ENCODE measurements around the gene SMIM8. TPM values are rescaled to one million over a fixed set of nuclear protein-coding genes. Genes with fewer than 3 reads are reported as not detected.
"Not testable (repeated sequence)": the region's sequence is repeated elsewhere in the genome, so short reads cannot be mapped to it uniquely, and the experiment has no call there.

The SMIM8 gene
- total RNA-seq, 3 donors from 2014 or later, result 9.6 to 17.9 (median 13.4) TPM

- TF ChIP-seq POLR2A (IDR thresholded peaks at IDR 0.05) (no peak), CTCF (IDR thresholded peaks at IDR 0.05) (no peak), POLR2AphosphoS5 (IDR thresholded peaks at IDR 0.05) (no peak)
These were observed 3.0 kb upstream of the SMIM8 start for GRCh38 chr6:87319271-87319987.

GRCh38 chr6:87323880-87324279 lies 1.5 kb downstream of the SMIM8 start:
- DNase-seq (ENCODE audit: low spot score in 2 of 2); H3K4me3 ChIP-seq; H3K4me1 ChIP-seq; H3K36me3 ChIP-seq; H3K9me3 ChIP-seq; H3K27ac ChIP-seq; intact Hi-C loops (cut with DNase I; ENCODE audit: low total_unique reads); H3K27me3 ChIP-seq: not testable (repeated sequence)

More at GRCh38 chr6:87319271-87319987, 3.0 kb upstream of the SMIM8 start:
- intact Hi-C loops (cut with DNase I; ENCODE audit: low total_unique reads), result no loop called here
- no peaks in the 10 kb centered on the region for H3K27me3 ChIP-seq
- no peaks in the 10 kb centered on the region for H3K4me1 ChIP-seq
- no peaks in the 10 kb centered on the region for H3K36me3 ChIP-seq
- no peaks in the 10 kb centered on the region for H3K9me3 ChIP-seq
- no peak overlapping the region for H3K27ac ChIP-seq
- no peak for DNase-seq (ENCODE audit: low spot score in 2 of 2)
- H3K4me3 ChIP-seq, result no peak overlapping the region

GRCh38 chr6:87330961-87331360 lies 8.6 kb downstream of the SMIM8 start:
- Histone ChIP-seq H3K27me3 (no peaks in the 10 kb centered on the region), H3K4me3 (no peak overlapping the region), H3K36me3 (no peaks in the 10 kb centered on the region), H3K4me1 (no peaks in the 10 kb centered on the region), H3K9me3 (no peaks in the 10 kb centered on the region), H3K27ac (no peak overlapping the region)
- no peak for DNase-seq (ENCODE audit: low spot score in 2 of 2)
- TF ChIP-seq POLR2AphosphoS5 (IDR thresholded peaks at IDR 0.05) (no peak), POLR2A (IDR thresholded peaks at IDR 0.05) (no peak), CTCF (IDR thresholded peaks at IDR 0.05) (no peak)
- intact Hi-C loops (cut with DNase I; ENCODE audit: low total_unique reads), result no loop called here

- no peak for DNase-seq (ENCODE audit: low spot score in 2 of 2)
- intact Hi-C loops (cut with DNase I; ENCODE audit: low total_unique reads), result no loop called here
- TF ChIP-seq POLR2AphosphoS5 (IDR thresholded peaks at IDR 0.05) (no peak), CTCF (IDR thresholded peaks at IDR 0.05) (no peak)
These were observed 10.6 kb downstream of the SMIM8 start for GRCh38 chr6:87333033-87333432.

GRCh38 chr6:87333591-87334181 lies 11.3 kb downstream of the SMIM8 start:
- H3K9me3 ChIP-seq, result no peaks in the 10 kb centered on the region
- intact Hi-C loops (cut with DNase I; ENCODE audit: low total_unique reads), result no loop called here
- no peak for DNase-seq (ENCODE audit: low spot score in 2 of 2)
- no peaks in the 10 kb centered on the region for H3K36me3 ChIP-seq
- H3K4me3 ChIP-seq, result no peak overlapping the region
- H3K4me1 ChIP-seq, result no peaks in the 10 kb centered on the region
- no peak overlapping the region for H3K27ac ChIP-seq
- TF ChIP-seq POLR2AphosphoS5 (IDR thresholded peaks at IDR 0.05) (no peak), CTCF (IDR thresholded peaks at IDR 0.05) (no peak), POLR2A (IDR thresholded peaks at IDR 0.05) (no peak)
- H3K27me3 ChIP-seq, result no peaks in the 10 kb centered on the region

More at GRCh38 chr6:87333033-87333432, 10.6 kb downstream of the SMIM8 start:
- Histone ChIP-seq H3K27me3 (no peaks in the 10 kb centered on the region), H3K4me3 (no peak overlapping the region), H3K9me3 (no peaks in the 10 kb centered on the region), H3K27ac (no peak overlapping the region), H3K4me1 (no peaks in the 10 kb centered on the region), H3K36me3 (no peaks in the 10 kb centered on the region)
